ENCODE data around the gene SUSD5.

- TF ChIP-seq, protein P1, sequence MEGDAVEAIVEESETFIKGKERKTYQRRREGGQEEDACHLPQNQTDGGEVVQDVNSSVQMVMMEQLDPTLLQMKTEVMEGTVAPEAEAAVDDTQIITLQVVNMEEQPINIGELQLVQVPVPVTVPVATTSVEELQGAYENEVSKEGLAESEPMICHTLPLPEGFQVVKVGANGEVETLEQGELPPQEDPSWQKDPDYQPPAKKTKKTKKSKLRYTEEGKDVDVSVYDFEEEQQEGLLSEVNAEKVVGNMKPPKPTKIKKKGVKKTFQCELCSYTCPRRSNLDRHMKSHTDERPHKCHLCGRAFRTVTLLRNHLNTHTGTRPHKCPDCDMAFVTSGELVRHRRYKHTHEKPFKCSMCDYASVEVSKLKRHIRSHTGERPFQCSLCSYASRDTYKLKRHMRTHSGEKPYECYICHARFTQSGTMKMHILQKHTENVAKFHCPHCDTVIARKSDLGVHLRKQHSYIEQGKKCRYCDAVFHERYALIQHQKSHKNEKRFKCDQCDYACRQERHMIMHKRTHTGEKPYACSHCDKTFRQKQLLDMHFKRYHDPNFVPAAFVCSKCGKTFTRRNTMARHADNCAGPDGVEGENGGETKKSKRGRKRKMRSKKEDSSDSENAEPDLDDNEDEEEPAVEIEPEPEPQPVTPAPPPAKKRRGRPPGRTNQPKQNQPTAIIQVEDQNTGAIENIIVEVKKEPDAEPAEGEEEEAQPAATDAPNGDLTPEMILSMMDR (IDR thresholded peaks at IDR 0.05), result no peak
- TF ChIP-seq EP300 (IDR thresholded peaks at IDR 0.05; ENCODE audit: low read depth) (no peak), POLR2AphosphoS5 (IDR thresholded peaks at IDR 0.05) (no peak), POLR2A (IDR thresholded peaks at IDR 0.05) (no peak)
Observed at GRCh38 chr3:33236005-33236404, 17.4 kb upstream of the SUSD5 start.
